Kidney (tissue), 14 donors: Measurements from ENCODE around the gene TP53BP1. TPM values are rescaled to one million over a fixed set of nuclear protein-coding genes. Genes with fewer than 3 reads are reported as not detected.

Experiments used
- DNase-seq, 5 donors: peaks; one replicate each; pipeline ENCODE4 v3.0.0-alpha.2; 2013 to 2020
- FAIRE-seq: peaks from 2 replicates; lab custom pipeline; 2012; peaks lifted over from hg19 to GRCh38; lab: Jason Lieb, UNC
- H3K27ac ChIP-seq, 2 donors: one replicate each; pipeline ENCODE4 v1.7.0; 2013; ENCODE audit warnings: low read depth in 2 of 2, low read length in 2 of 2, inconsistent platforms in 1 of 2
- H3K27me3 ChIP-seq: one replicate; pipeline ENCODE4 v1.7.1; 2013; ENCODE audit warnings: low read length, inconsistent platforms; ENCODE audit not compliant: control insufficient read depth, insufficient read depth
- H3K36me3 ChIP-seq, 3 donors: one replicate each; pipeline versions ENCODE4 v1.7.0 to v1.7.1; 2013; ENCODE audit warnings: low read length in 3 of 3, control low read depth in 1 of 3, inconsistent platforms in 1 of 3; ENCODE audit not compliant: insufficient read depth in 3 of 3, control insufficient read depth in 2 of 3
- H3K4me1 ChIP-seq, 3 donors: one replicate each; pipeline versions ENCODE4 v1.7.0 to v1.7.1; 2013; ENCODE audit warnings: low read length in 3 of 3, inconsistent platforms in 1 of 3, low read depth in 1 of 3; ENCODE audit not compliant: control insufficient read depth in 2 of 3, insufficient read depth in 2 of 3
- H3K4me3 ChIP-seq, 3 donors: one replicate each; pipeline versions ENCODE4 v1.7.0 to v1.8.1; 2013; ENCODE audit warnings: low read length in 3 of 3, control low read depth in 1 of 3, inconsistent platforms in 1 of 3
- H3K9ac ChIP-seq, 3 donors: one replicate each; pipeline versions ENCODE4 v1.7.0 to v1.7.1; 2013; ENCODE audit warnings: low read length in 3 of 3, control low read depth in 1 of 3, inconsistent platforms in 1 of 3
- H3K9me3 ChIP-seq, 3 donors: one replicate each; pipeline versions ENCODE4 v1.7.0 to v1.7.1; 2013; ENCODE audit warnings: low read length in 3 of 3, control low read depth in 1 of 3, inconsistent platforms in 1 of 3; ENCODE audit not compliant: control insufficient read depth in 2 of 3, insufficient read depth in 1 of 3
- CTCF ChIP-seq: IDR thresholded peaks from 3 replicates; pipeline ENCODE4 v1.5.1; 2012; ENCODE audit warnings: mild to moderate bottlenecking, moderate library complexity, borderline replicate concordance; ENCODE audit not compliant: insufficient read depth; ENCODE audit errors: extremely low read depth
- intact Hi-C: fragments of 100-400 bp; cut with DNase I; formaldehyde crosslinking; loops from one replicate; pipeline ENCODE4 v1.11.1; 2022
- polyA plus RNA-seq: library from polyadenylated mRNA; stranded (reverse); fragments of 350-450 nt; fragmentation: Illumina TruSeq; extraction: RNeasy Lipid Tissue Mini Kit (QIAGEN cat#74804); gene quantifications from one replicate; pipeline ENCODE4 v1.2.3, GENCODE V29; 2014; ENCODE audit warnings: low read depth, low replicate concordance; ENCODE audit not compliant: insufficient read depth
- total RNA-seq: library from RNA; stranded (reverse); fragmentation: NEBNext Ultra II Directional; extraction: Animal tissue kit (Norgen Biotek cat#: 25700); gene quantifications from one replicate; pipeline ENCODE4 v1.2.1, GENCODE V29; 2021
- donor health status: control.
- donor health status: control.
- donor health status: control.
- donor health status: control.
- donor health status: control.
- donor health status: DM: yes; HTN: yes; CAD: no.
- donor health status: Normal renal cell carcinoma (clear cell type).

Gene TP53BP1
- total and polyA plus RNA-seq, 2 donors from 2014 or later: 15.9 to 47.4 TPM

- H3K27me3 ChIP-seq: no peaks in the 10 kb centered on the region
- H3K9ac ChIP-seq: no peak overlapping the region
- no peak for FAIRE-seq
- peak overlapping the region in 1 of 3 donors; percentile 14 for H3K4me3 ChIP-seq
- peaks cover 0 to 3% (median 2%) of the 10 kb centered on the region in 3 donors for H3K36me3 ChIP-seq
- H3K27ac ChIP-seq: no peak overlapping the region
- no peak for TF ChIP-seq CTCF
- H3K4me1 ChIP-seq: peaks cover 2 to 16% (median 9%) of the 10 kb centered on the region in 3 donors
- intact Hi-C loops: no loop called here
- no peak for DNase-seq
- H3K9me3 ChIP-seq: no peaks in the 10 kb centered on the region
Observed at GRCh38 chr15:43516185-43516584, 23.2 kb upstream of the TP53BP1 start.

GRCh38 chr15:43515741-43516140, 22.8 kb upstream of the TP53BP1 start:
- FAIRE-seq: no peak
- Histone ChIP-seq H3K27ac (no peak overlapping the region), H3K4me3 (no peak overlapping the region), H3K4me1 (peaks cover 3 to 18% (median 9%) of the 10 kb centered on the region in 3 donors), H3K36me3 (peaks cover 0 to under 1% (median 0%) of the 10 kb centered on the region in 3 donors), H3K9me3 (no peaks in the 10 kb centered on the region), H3K9ac (no peak overlapping the region), H3K27me3 (no peaks in the 10 kb centered on the region)
- intact Hi-C loops: no loop called here
- no peak for DNase-seq
- TF ChIP-seq CTCF: no peak

GRCh38 chr15:43514241-43515057, 21.5 kb upstream of the TP53BP1 start:
- Histone ChIP-seq H3K9me3 (no peaks in the 10 kb centered on the region), H3K36me3 (no peaks in the 10 kb centered on the region), H3K27ac (no peak overlapping the region), H3K27me3 (no peaks in the 10 kb centered on the region), H3K4me1 (peaks cover 6 to 22% (median 9%) of the 10 kb centered on the region in 3 donors), H3K9ac (no peak overlapping the region), H3K4me3 (no peak overlapping the region)
- intact Hi-C loops: no loop called here
- peak; percentile 29 for TF ChIP-seq CTCF
- DNase-seq (peak in 2 of 5 donors; percentile 33 to 58), FAIRE-seq (no peak)
